Retinal pigment epithelial cell (primary cell): ENCODE measurements around the gene DNAJB5.

ENCODE experiments used
- DNase-seq: peaks from one replicate; pipeline ENCODE4 v3.0.0-alpha.2; 2010; ENCODE audit warnings: low read depth
- H3K4me3 ChIP-seq: 2 replicates; pipeline ENCODE4 v1.5.1; 2011; ENCODE audit warnings: mild to moderate bottlenecking, low read length, control low read depth, moderate library complexity
- CTCF ChIP-seq: conservative IDR thresholded peaks from 2 replicates; pipeline ENCODE4 v1.5.1; 2011; ENCODE audit warnings: low read depth, low read length, control low read depth, inconsistent platforms

DNAJB5 gene

GRCh38 chr9:34994900-34995669, 5.5 kb downstream of the DNAJB5 start:
- H3K4me3 ChIP-seq: no peak overlapping the region
- no peak for DNase-seq
- TF ChIP-seq CTCF: no peak

GRCh38 chr9:34995670-34996060, 6.1 kb downstream of the DNAJB5 start:
- DNase-seq: no peak
- no peak overlapping the region for H3K4me3 ChIP-seq
- no peak for TF ChIP-seq CTCF

- H3K4me3 ChIP-seq: no peak overlapping the region
- DNase-seq: no peak
- TF ChIP-seq CTCF: no peak
Measured at GRCh38 chr9:34996181-34996904, 6.8 kb downstream of the DNAJB5 start.

GRCh38 chr9:34996905-34997279, 7.3 kb downstream of the DNAJB5 start:
- H3K4me3 ChIP-seq: no peak overlapping the region
- DNase-seq: no peak

GRCh38 chr9:34997379-34997781, 7.8 kb downstream of the DNAJB5 start:
- no peak overlapping the region for H3K4me3 ChIP-seq
- no peak for TF ChIP-seq CTCF
- no peak for DNase-seq

More at GRCh38 chr9:34996905-34997279, 7.3 kb downstream of the DNAJB5 start:
- no peak for TF ChIP-seq CTCF

GRCh38 chr9:34998266-34998665, 8.7 kb downstream of the DNAJB5 start:
- DNase-seq: no peak
- no peak overlapping the region for H3K4me3 ChIP-seq
- TF ChIP-seq CTCF: no peak

GRCh38 chr9:34999576-34999975, 10.0 kb downstream of the DNAJB5 start:
- DNase-seq: no peak
- TF ChIP-seq CTCF: no peak

More at GRCh38 chr9:34999576-34999975, 10.0 kb downstream of the DNAJB5 start:
- no peak overlapping the region for H3K4me3 ChIP-seq
